Iris pigment epithelial cell (primary cell): ENCODE results near the gene PC.
"Not testable (repeated sequence)": the region's sequence is repeated elsewhere in the genome, so short reads cannot be mapped to it uniquely, and the experiment has no call there.

Experiments
- DNase-seq: peaks from one replicate; pipeline ENCODE4 v3.0.0-alpha.2; 2011; ENCODE audit warnings: low read depth

Gene PC

GRCh38 chr11:66840317-66841091 lies 117.7 kb downstream of the PC start:
- no peak for DNase-seq

- peak; percentile 67 for DNase-seq
Observed at GRCh38 chr11:66835768-66836405, 122.3 kb downstream of the PC start.

GRCh38 chr11:66834943-66835342 lies 123.2 kb downstream of the PC start:
- no peak for DNase-seq

GRCh38 chr11:66834539-66834845 lies 123.7 kb downstream of the PC start:
- no peak for DNase-seq

GRCh38 chr11:66824573-66824972 lies 133.6 kb downstream of the PC start:
- not testable (repeated sequence) for DNase-seq

GRCh38 chr11:66823700-66824099 lies 134.5 kb downstream of the PC start:
- no peak for DNase-seq

- no peak for DNase-seq
Observed at GRCh38 chr11:66820901-66821300, 137.3 kb downstream of the PC start.

DNA sequence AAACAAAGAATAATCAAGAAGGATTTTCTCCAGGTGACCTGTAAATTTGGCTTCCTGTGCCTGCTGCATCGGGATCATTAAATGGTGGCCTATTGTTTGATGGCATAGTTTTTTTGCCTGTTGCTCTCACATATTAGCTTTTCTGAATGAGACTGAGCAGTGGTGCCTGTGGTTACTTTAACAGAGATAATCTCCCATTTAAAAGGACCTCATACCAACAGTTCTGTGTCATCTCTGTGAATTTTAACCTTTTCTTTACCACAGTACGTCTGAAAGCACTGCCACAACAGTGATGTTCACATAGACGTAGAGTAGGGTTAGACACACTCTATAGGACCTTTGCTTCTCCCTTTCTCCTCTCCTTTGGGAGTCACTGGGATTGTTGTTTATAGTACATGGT lies 137.8 kb downstream of the PC start:
- peak; percentile 23 for DNase-seq

GRCh38 chr11:66818231-66818955 lies 139.8 kb downstream of the PC start:
- DNase-seq: peak; percentile 41

- peak; percentile 29 for DNase-seq
Observed at GRCh38 chr11:66815646-66816045, 142.5 kb downstream of the PC start.

GRCh38 chr11:66814678-66815077 lies 143.5 kb downstream of the PC start:
- DNase-seq: no peak

- no peak for DNase-seq
Observed at GRCh38 chr11:66810576-66811185, 147.5 kb downstream of the PC start.

GRCh38 chr11:66809592-66809991 lies 148.6 kb downstream of the PC start:
- DNase-seq: no peak

GRCh38 chr11:66800720-66801428 lies 157.3 kb downstream of the PC start:
- no peak for DNase-seq

GRCh38 chr11:66799815-66800214 lies 158.4 kb downstream of the PC start:
- DNase-seq: not testable (repeated sequence)
